BE2C (cell line): ENCODE results near the gene ADAT1.
A peak's percentile ranks its signal among the peaks of the same experiment; 100 is the strongest.

Experiments used
- DNase-seq: peaks from one replicate; pipeline ENCODE4 v3.0.0-alpha.2; 2020
- H3K27me3 ChIP-seq: fragments of 250-450 bp; sonication (Bioruptor Pico); 2 replicates; pipeline ENCODE4 v1.5.1; 2020; ENCODE audit warnings: mild to moderate bottlenecking
- H3K36me3 ChIP-seq: fragments of 250-450 bp; sonication (Bioruptor Pico); 2 replicates; pipeline ENCODE4 v1.5.1; 2020; ENCODE audit warnings: mild to moderate bottlenecking
- H3K4me1 ChIP-seq: fragments of 250-450 bp; sonication (Bioruptor Pico); 2 replicates; pipeline ENCODE4 v1.5.1; 2020
- H3K4me3 ChIP-seq: 2 replicates; pipeline ENCODE4 v1.5.1; 2011; ENCODE audit warnings: low read depth, low read length
- H3K9me3 ChIP-seq: fragments of 250-450 bp; sonication (Bioruptor Pico); 2 replicates; pipeline ENCODE4 v1.5.1; 2020
- CTCF ChIP-seq: IDR thresholded peaks from 2 replicates; pipeline ENCODE4 v1.5.1; 2012; ENCODE audit warnings: mild to moderate bottlenecking, low read depth, low read length

ADAT1 gene

GRCh38 chr16:75626806-75627205, 3.7 kb upstream of the ADAT1 start:
- TF ChIP-seq CTCF = no peak
- H3K4me3 ChIP-seq = no peak overlapping the region
- no peaks in the 10 kb centered on the region for H3K27me3 ChIP-seq
- DNase-seq = no peak
- no peaks in the 10 kb centered on the region; the same call in 1 of the 2 replicates for H3K4me1 ChIP-seq
- peaks cover 60% of the 10 kb centered on the region for H3K36me3 ChIP-seq
- no peaks in the 10 kb centered on the region for H3K9me3 ChIP-seq

GRCh38 chr16:75624921-75625334, 1.8 kb upstream of the ADAT1 start:
- DNase-seq = no peak
- Histone ChIP-seq H3K4me3 (no peak overlapping the region), H3K27me3 (no peaks in the 10 kb centered on the region), H3K9me3 (no peaks in the 10 kb centered on the region), H3K4me1 (no peaks in the 10 kb centered on the region; the same call in 1 of the 2 replicates), H3K36me3 (peaks cover 44% of the 10 kb centered on the region)
- TF ChIP-seq CTCF = no peak

GRCh38 chr16:75621170-75621477, 2.0 kb downstream of the ADAT1 start:
- H3K4me3 ChIP-seq = no peak overlapping the region
- H3K27me3 ChIP-seq = no peaks in the 10 kb centered on the region
- peak; percentile 76 for TF ChIP-seq CTCF
- H3K4me1 ChIP-seq = no peaks in the 10 kb centered on the region; the same call in 1 of the 2 replicates
- DNase-seq = no peak
- peaks cover 11% of the 10 kb centered on the region for H3K36me3 ChIP-seq
- no peaks in the 10 kb centered on the region for H3K9me3 ChIP-seq

GRCh38 chr16:75620326-75621169, 2.5 kb downstream of the ADAT1 start:
- TF ChIP-seq CTCF = no peak
- Histone ChIP-seq H3K4me1 (no peaks in the 10 kb centered on the region; the same call in 1 of the 2 replicates), H3K4me3 (no peak overlapping the region), H3K9me3 (no peaks in the 10 kb centered on the region), H3K36me3 (peaks cover 6% of the 10 kb centered on the region), H3K27me3 (no peaks in the 10 kb centered on the region)
- DNase-seq = no peak

GRCh38 chr16:75618780-75619179, 4.3 kb downstream of the ADAT1 start:
- TF ChIP-seq CTCF = no peak

GRCh38 chr16:75617121-75617520, 6.0 kb downstream of the ADAT1 start:
- H3K9me3 ChIP-seq = no peaks in the 10 kb centered on the region
- TF ChIP-seq CTCF = no peak
- H3K4me1 ChIP-seq = no peaks in the 10 kb centered on the region; the same call in 1 of the 2 replicates
- peaks cover 21% of the 10 kb centered on the region for H3K36me3 ChIP-seq
- H3K4me3 ChIP-seq = no peak overlapping the region
- DNase-seq = no peak
- no peaks in the 10 kb centered on the region for H3K27me3 ChIP-seq

More at GRCh38 chr16:75618780-75619179, 4.3 kb downstream of the ADAT1 start:
- Histone ChIP-seq H3K9me3 (no peaks in the 10 kb centered on the region), H3K4me1 (no peaks in the 10 kb centered on the region; the same call in 1 of the 2 replicates), H3K4me3 (no peak overlapping the region), H3K27me3 (no peaks in the 10 kb centered on the region), H3K36me3 (peaks cover 11% of the 10 kb centered on the region)
- DNase-seq = no peak
